Sigmoid colon (tissue), 3 donors: ENCODE results near the gene MARCHF6.

ENCODE experiments used
- CTCF ChIP-seq, 4 experiments: fragments of 450-650 bp in 3 of 4; fragments of 200-600 bp in 1 of 4; IDR thresholded peaks; one replicate each; pipeline ENCODE4 v1.5.1; 2016 to 2019; ENCODE audit warnings: antibody characterized with exemption in 4 of 4, mild to moderate bottlenecking in 3 of 4, moderate library complexity in 2 of 4
- POLR2A ChIP-seq, 2 donors: fragments of 450-650 bp; IDR thresholded peaks; one replicate each; pipeline ENCODE4 v1.6.1; 2016; ENCODE audit warnings: antibody characterized with exemption in 2 of 2, mild to moderate bottlenecking in 2 of 2, moderate library complexity in 2 of 2

GRCh38 chr5:10370931-10371330, 17.4 kb downstream of the MARCHF6 start:
- TF ChIP-seq CTCF (IDR thresholded peaks at IDR 0.05) (no peak), POLR2A (IDR thresholded peaks at IDR 0.05) (no peak)
